Measurements from ENCODE around the gene IL4R.

DNA sequence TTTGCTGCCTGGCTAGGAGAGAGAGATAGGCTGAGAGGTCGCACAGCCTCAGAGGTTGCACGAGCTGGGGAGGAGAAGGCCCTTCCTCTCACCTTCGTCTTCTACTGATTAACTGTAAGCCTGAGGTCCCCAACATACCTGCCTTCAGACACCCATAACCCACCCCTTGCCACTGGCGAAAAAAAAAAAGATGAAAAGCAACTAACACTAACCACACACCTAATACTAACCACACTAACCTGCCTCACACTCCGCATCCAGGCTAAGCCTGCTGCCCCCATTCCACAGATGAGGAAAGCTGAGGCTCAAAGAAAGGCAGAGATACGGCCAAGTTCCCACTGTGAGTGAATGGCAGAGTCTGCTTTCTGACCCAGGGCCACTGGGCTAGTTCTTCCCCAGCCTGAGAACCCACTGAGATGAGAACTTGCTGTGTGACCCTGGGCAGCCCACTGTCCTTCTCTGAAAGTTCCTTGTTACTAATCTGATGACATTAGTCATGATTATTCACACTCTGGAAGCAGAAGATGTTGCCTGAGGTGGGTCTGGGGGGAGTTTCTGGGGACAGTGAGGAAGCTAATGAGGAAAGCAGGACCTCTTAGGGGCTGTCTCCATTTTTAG lies 92.8 kb downstream of the IL4R start:
- TF ChIP-seq, protein P1, sequence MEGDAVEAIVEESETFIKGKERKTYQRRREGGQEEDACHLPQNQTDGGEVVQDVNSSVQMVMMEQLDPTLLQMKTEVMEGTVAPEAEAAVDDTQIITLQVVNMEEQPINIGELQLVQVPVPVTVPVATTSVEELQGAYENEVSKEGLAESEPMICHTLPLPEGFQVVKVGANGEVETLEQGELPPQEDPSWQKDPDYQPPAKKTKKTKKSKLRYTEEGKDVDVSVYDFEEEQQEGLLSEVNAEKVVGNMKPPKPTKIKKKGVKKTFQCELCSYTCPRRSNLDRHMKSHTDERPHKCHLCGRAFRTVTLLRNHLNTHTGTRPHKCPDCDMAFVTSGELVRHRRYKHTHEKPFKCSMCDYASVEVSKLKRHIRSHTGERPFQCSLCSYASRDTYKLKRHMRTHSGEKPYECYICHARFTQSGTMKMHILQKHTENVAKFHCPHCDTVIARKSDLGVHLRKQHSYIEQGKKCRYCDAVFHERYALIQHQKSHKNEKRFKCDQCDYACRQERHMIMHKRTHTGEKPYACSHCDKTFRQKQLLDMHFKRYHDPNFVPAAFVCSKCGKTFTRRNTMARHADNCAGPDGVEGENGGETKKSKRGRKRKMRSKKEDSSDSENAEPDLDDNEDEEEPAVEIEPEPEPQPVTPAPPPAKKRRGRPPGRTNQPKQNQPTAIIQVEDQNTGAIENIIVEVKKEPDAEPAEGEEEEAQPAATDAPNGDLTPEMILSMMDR (IDR thresholded peaks at IDR 0.05) = no peak
- TF ChIP-seq POLR2A (IDR thresholded peaks at IDR 0.05) (no peak), POLR2AphosphoS5 (IDR thresholded peaks at IDR 0.05) (no peak)
